ENCODE measurements around the gene LRFN2.

DNA sequence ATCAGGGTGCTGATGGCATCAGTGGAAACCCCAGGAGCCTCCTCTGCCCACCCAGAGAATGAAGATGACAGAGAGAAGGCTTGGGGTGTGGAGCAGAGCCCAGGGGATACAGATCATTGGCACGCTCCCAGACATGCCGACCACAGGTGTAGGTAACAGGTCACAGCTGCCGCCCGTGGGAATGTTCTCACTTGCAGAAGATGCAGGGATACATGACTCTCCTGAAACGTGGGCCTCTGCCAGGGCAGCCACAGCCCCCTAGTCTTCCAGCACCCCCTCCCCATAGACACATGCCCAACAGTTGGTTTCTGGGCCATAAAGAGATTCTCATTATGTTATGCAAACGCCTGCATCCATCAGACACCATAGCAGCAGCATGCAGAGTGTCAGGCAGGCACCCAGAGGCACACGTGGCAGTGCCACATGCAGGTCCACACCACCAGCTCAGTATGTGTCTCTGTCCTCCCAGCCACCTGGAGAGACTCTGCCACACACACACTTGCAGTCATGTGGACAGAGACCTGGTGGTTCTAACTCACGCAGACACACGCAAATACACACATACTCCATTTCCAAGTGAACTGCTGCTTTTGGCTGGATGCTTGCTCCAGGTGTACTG lies 45.5 kb downstream of the LRFN2 start:
- TF ChIP-seq, protein P1, sequence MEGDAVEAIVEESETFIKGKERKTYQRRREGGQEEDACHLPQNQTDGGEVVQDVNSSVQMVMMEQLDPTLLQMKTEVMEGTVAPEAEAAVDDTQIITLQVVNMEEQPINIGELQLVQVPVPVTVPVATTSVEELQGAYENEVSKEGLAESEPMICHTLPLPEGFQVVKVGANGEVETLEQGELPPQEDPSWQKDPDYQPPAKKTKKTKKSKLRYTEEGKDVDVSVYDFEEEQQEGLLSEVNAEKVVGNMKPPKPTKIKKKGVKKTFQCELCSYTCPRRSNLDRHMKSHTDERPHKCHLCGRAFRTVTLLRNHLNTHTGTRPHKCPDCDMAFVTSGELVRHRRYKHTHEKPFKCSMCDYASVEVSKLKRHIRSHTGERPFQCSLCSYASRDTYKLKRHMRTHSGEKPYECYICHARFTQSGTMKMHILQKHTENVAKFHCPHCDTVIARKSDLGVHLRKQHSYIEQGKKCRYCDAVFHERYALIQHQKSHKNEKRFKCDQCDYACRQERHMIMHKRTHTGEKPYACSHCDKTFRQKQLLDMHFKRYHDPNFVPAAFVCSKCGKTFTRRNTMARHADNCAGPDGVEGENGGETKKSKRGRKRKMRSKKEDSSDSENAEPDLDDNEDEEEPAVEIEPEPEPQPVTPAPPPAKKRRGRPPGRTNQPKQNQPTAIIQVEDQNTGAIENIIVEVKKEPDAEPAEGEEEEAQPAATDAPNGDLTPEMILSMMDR (IDR thresholded peaks at IDR 0.05), result no peak
- TF ChIP-seq POLR2A (IDR thresholded peaks at IDR 0.05) (no peak), POLR2AphosphoS5 (IDR thresholded peaks at IDR 0.05) (no peak)

Data from breast epithelium (tissue), 3 donors.